Lung (tissue), 12 donors: ENCODE results near the gene CCL11. TPM values are rescaled to one million over a fixed set of nuclear protein-coding genes. Genes with fewer than 3 reads are reported as not detected.
A peak's percentile ranks its signal among the peaks of the same experiment; 100 is the strongest.

Source experiments
- ATAC-seq: fragments of 200-7000 bp; cut with Tn5 transposase; one replicate; pipeline ENCODE4 v1.9.1; 2020; ENCODE audit warnings: moderate number of reproducible peaks; ENCODE audit not compliant: insufficient read depth, low FRiP score
- DNase-seq, 3 donors: peaks; one replicate each; pipeline ENCODE4 v3.0.0-alpha.2; 2013 to 2017
- H3K27ac ChIP-seq, 2 donors: one replicate each; pipeline ENCODE4 v1.5.1; 2013; ENCODE audit warnings: mild to moderate bottlenecking in 2 of 2, moderate library complexity in 2 of 2, control low read depth in 1 of 2, inconsistent platforms in 1 of 2, low read depth in 1 of 2, low read length in 1 of 2
- H3K27me3 ChIP-seq, 3 donors: one replicate each; pipeline ENCODE4 v1.5.1; 2013; ENCODE audit warnings: low read length in 2 of 3; ENCODE audit not compliant: control insufficient read depth in 3 of 3, insufficient read depth in 3 of 3
- H3K36me3 ChIP-seq, 4 donors: one replicate each; pipeline ENCODE4 v1.5.1; 2013; ENCODE audit warnings: low read length in 4 of 4, mild to moderate bottlenecking in 1 of 4, moderate library complexity in 1 of 4; ENCODE audit not compliant: control insufficient read depth in 4 of 4, insufficient read depth in 4 of 4
- H3K4me1 ChIP-seq, 5 donors: one replicate each; pipeline ENCODE4 v1.5.1; 2013; ENCODE audit warnings: low read length in 5 of 5, mild to moderate bottlenecking in 2 of 5, moderate library complexity in 1 of 5; ENCODE audit not compliant: control insufficient read depth in 5 of 5, insufficient read depth in 5 of 5
- H3K4me3 ChIP-seq: one replicate; pipeline ENCODE4 v1.5.1; 2013; ENCODE audit warnings: mild to moderate bottlenecking, control low read depth, moderate library complexity
- H3K9ac ChIP-seq, 2 donors: one replicate each; pipeline ENCODE4 v1.5.1; 2013; ENCODE audit warnings: low read length in 2 of 2, control low read depth in 1 of 2; ENCODE audit not compliant: insufficient read depth in 1 of 2
- H3K9me3 ChIP-seq, 4 donors: one replicate each; pipeline ENCODE4 v1.5.1; 2013; ENCODE audit warnings: low read length in 3 of 4, mild to moderate bottlenecking in 1 of 4, moderate library complexity in 1 of 4; ENCODE audit not compliant: control insufficient read depth in 4 of 4, insufficient read depth in 3 of 4
- WGBS, 2 donors: extraction: QIAGEN DNeasy Blood & Tissue Kit; methylation state at CpG; one replicate each; pipeline ENCODE4 v1.1.7; 2013; 5-methylcytosine and 5-hydroxymethylcytosine counted together
- polyA plus RNA-seq, 2 donors: library from polyadenylated mRNA; stranded (reverse); fragments of 200-250 nt; gene quantifications; one replicate each; pipeline ENCODE4 v1.2.1, GENCODE V29; 2013
- total RNA-seq, 2 donors: library from RNA; depleted of rRNA in 1 of 2; stranded (reverse); fragments of >200 nt in 1 of 2; gene quantifications; one replicate each; pipeline ENCODE4 v1.2.1, GENCODE V29; 2014 to 2021
- TF ChIP-seq, protein P1 (sequence below): IDR thresholded peaks from 2 replicates; pipeline ENCODE4 v1.5.1; 2012; ENCODE audit warnings: mild to moderate bottlenecking; ENCODE audit errors: control extremely low read depth, extremely low read depth
- donor health status: control.
- donor health status: control.
- donor health status: Bipolar disorder and iron deficiency.
- donor health status: healthy.
- donor health status: DM: yes; HTN: yes; CAD: no.

CCL11 gene
- total and polyA plus RNA-seq, 4 donors = 0.18 to 3.6 (median 0.59) TPM

DNA sequence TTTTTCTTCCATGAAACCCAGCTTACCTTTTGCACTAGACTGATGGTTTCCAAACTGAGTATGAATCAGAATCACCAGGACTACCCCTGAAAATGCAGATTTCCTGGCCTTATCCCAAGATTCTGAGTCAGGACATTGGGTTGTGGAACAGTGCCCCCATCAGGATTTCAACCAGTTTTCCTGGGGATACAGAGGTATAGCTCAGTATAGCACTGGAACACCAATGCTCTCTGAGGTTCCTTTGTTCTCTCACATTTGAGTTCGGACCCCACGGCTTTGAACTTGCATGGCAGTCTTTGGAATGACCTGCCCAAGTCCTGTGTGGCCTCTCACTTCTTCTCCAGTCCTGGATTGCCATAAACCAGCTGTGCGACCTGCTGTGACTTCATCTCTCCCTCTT is 20.9 kb downstream of the CCL11 start:
- H3K27ac ChIP-seq = no peak overlapping the region
- H3K27me3 ChIP-seq = no peaks in the 10 kb centered on the region
- H3K9ac ChIP-seq = no peak overlapping the region
- TF ChIP-seq, protein P1, sequence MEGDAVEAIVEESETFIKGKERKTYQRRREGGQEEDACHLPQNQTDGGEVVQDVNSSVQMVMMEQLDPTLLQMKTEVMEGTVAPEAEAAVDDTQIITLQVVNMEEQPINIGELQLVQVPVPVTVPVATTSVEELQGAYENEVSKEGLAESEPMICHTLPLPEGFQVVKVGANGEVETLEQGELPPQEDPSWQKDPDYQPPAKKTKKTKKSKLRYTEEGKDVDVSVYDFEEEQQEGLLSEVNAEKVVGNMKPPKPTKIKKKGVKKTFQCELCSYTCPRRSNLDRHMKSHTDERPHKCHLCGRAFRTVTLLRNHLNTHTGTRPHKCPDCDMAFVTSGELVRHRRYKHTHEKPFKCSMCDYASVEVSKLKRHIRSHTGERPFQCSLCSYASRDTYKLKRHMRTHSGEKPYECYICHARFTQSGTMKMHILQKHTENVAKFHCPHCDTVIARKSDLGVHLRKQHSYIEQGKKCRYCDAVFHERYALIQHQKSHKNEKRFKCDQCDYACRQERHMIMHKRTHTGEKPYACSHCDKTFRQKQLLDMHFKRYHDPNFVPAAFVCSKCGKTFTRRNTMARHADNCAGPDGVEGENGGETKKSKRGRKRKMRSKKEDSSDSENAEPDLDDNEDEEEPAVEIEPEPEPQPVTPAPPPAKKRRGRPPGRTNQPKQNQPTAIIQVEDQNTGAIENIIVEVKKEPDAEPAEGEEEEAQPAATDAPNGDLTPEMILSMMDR = peak; percentile 4
- H3K4me3 ChIP-seq = no peak overlapping the region
- peak in 2 of 3 donors; percentile 26 to 46 for DNase-seq
- peaks cover 0 to 3% (median 1%) of the 10 kb centered on the region in 5 donors for H3K4me1 ChIP-seq
- no peaks in the 10 kb centered on the region for H3K9me3 ChIP-seq
- WGBS, 2 donors = 76 to 83% methylated on average over 3 of the region's 3 CpGs
- no peaks in the 10 kb centered on the region for H3K36me3 ChIP-seq
- no peak for ATAC-seq

DNA sequence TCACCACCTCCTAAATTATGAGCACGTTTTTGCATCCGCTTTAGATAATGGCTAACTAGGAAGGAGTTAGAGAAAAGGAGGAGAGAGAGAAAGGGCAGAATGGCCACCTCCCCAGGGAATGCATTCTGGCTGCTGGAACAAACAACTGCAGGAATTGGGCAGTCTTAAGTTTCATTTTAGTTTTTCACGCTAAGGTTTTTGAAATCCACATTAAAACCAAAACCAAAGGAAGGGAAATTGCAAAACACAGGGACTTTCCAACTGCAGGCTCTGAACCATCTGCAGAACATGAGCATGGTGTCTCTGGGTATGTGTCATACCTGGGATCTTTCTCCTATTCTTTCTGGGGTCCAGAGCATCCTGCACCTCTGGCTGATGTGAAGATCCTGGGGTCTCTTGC is 21.6 kb downstream of the CCL11 start:
- 44 to 45% methylated on average over 3 of the region's 3 CpGs for WGBS, 2 donors
- Histone ChIP-seq H3K4me1 (peaks cover 0 to 5% (median 2%) of the 10 kb centered on the region in 5 donors), H3K27me3 (no peaks in the 10 kb centered on the region), H3K9me3 (no peaks in the 10 kb centered on the region), H3K9ac (no peak overlapping the region), H3K36me3 (no peaks in the 10 kb centered on the region), H3K27ac (no peak overlapping the region), H3K4me3 (no peak overlapping the region)
- no peak for DNase-seq
- no peak for ATAC-seq
- TF ChIP-seq, protein P1 = no peak

DNA sequence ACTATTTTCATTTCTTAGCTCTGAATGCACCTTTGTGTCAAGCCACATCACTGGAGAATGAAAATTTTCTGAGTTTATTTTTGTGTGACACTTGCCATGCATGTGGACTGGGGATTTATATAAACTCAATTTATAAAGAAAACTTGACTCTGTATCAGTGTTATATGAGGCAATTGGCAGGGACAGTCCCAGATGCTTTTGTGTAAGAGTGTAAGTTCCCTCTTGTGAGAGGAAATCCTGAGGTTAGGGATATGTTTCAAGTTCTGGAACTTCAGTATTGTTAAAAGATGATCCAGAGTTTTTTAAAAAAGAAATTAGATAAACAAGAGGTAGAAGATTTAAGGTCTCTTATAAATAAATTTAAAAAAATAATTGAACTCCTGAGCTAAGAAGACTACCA is 22.8 kb downstream of the CCL11 start:
- Histone ChIP-seq H3K9me3 (no peaks in the 10 kb centered on the region), H3K27ac (no peak overlapping the region), H3K36me3 (no peaks in the 10 kb centered on the region), H3K4me3 (no peak overlapping the region), H3K27me3 (no peaks in the 10 kb centered on the region), H3K4me1 (peaks cover 0 to 12% (median 5%) of the 10 kb centered on the region in 5 donors), H3K9ac (no peak overlapping the region)
- DNase-seq (no peak), ATAC-seq (no peak)
- TF ChIP-seq, protein P1 = no peak

DNA sequence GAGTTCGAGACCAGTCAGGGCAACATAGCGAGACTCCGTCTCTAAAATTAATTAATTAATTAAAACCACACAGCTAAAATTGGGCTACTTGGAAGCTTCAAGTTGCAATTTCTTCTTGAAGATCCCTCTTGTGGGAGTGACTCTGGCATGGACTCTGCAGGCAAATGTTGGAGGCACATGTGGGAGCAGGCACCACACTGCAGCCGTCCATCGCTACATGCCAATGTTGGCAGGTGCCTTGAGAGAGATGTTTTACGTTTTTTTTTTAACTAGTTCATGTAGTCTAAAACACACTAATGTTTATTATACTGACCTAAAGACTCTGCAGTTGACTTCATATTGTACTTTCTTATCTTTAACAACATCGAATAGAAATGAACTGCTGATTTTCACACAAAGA is 25.7 kb downstream of the CCL11 start:
- 77 to 90% methylated on average over 7 of the region's 7 CpGs for WGBS, 2 donors

More for the DNA sequence above, 25.7 kb downstream of the CCL11 start:
- no peaks in the 10 kb centered on the region for H3K9me3 ChIP-seq
- ATAC-seq (no peak), DNase-seq (no peak)
- TF ChIP-seq, protein P1 = no peak
- no peaks in the 10 kb centered on the region for H3K36me3 ChIP-seq
- H3K27ac ChIP-seq = no peak overlapping the region
- no peak overlapping the region for H3K4me3 ChIP-seq
- no peak overlapping the region for H3K9ac ChIP-seq
- peaks cover 0 to 17% (median 10%) of the 10 kb centered on the region in 5 donors for H3K4me1 ChIP-seq
- no peaks in the 10 kb centered on the region for H3K27me3 ChIP-seq
